ENCODE measurements around the gene TEN1. TPM values are rescaled to one million over a fixed set of nuclear protein-coding genes. Genes with fewer than 3 reads are reported as not detected.
A peak's percentile ranks its signal among the peaks of the same experiment; 100 is the strongest.

TEN1 gene
- total RNA-seq, 4 donors from 2014 or later: 18.7 to 137 (median 20.7) TPM

GRCh38 chr17:76034428-76035350 lies 55.6 kb downstream of the TEN1 start:
- no peaks in the 10 kb centered on the region for H3K27me3 ChIP-seq
- H3K36me3 ChIP-seq: peaks cover 0 to 6% (median 2%) of the 10 kb centered on the region in 4 donors
- peaks cover 10 to 23% (median 15%) of the 10 kb centered on the region in 4 donors for H3K4me1 ChIP-seq
- no peak overlapping the region for H3K4me3 ChIP-seq
- H3K9me3 ChIP-seq: no peaks in the 10 kb centered on the region
- DNase-seq: no peak
- intact Hi-C loops (cut with DNase I; ENCODE audit: low total_unique reads) (no loop called here), in situ Hi-C loops (cut with MboI; ENCODE audit: low pct_ligation_motif_present in 1 of 4, low pct_unique_long_range_greater_than_20kb in 1 of 4, low sequenced_read_pairs in 3 of 4) (no loop called here)
- peak overlapping the region; percentile 71 to 90 (median 80) for H3K27ac ChIP-seq
- TF ChIP-seq POLR2AphosphoS5 (IDR thresholded peaks at IDR 0.05): peak in 2 of 3 donors; percentile 75 to 78
- TF ChIP-seq EP300 (IDR thresholded peaks at IDR 0.05; ENCODE audit: low read depth): peak; percentile 20
- TF ChIP-seq POLR2A (IDR thresholded peaks at IDR 0.05): no peak
- WGBS, 2 donors (ENCODE audit: low coverage in 1 of 2): 78 to 86% methylated on average over 4 to 13 of the region's 13 CpGs

GRCh38 chr17:76036497-76037261 lies 57.6 kb downstream of the TEN1 start:
- H3K27ac ChIP-seq: peak overlapping the region; percentile 71 to 90 (median 80)
- peak; percentile 41 for DNase-seq

DNA sequence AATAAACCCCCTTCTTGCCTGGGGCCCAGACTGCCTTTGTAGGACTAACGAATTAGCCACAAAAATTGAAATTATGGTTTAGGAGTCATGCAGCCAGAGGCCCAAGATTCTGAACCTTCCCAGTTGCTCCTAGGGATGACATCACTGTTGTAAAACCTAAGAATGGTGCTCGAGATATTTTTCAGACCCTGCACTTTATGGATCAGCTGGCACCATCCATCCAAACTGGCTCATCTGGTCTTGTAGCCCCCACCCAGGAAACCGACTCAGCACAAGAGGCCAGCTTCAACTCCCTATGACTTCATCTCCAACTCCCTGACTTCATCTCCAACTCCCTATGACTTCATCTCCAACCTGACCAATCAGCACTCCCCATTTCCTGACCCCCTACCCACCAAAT lies 59.0 kb downstream of the TEN1 start:
- H3K4me1 ChIP-seq: peaks cover 0 to 16% (median 12%) of the 10 kb centered on the region in 4 donors
- no peaks in the 10 kb centered on the region for H3K9me3 ChIP-seq
- H3K4me3 ChIP-seq: no peak overlapping the region
- intact Hi-C loops (cut with DNase I; ENCODE audit: low total_unique reads): no loop called here
- DNase-seq: no peak
- TF ChIP-seq POLR2A (IDR thresholded peaks at IDR 0.05) (no peak), EP300 (IDR thresholded peaks at IDR 0.05; ENCODE audit: low read depth) (no peak), POLR2AphosphoS5 (IDR thresholded peaks at IDR 0.05) (no peak)
- TF ChIP-seq, protein P1, sequence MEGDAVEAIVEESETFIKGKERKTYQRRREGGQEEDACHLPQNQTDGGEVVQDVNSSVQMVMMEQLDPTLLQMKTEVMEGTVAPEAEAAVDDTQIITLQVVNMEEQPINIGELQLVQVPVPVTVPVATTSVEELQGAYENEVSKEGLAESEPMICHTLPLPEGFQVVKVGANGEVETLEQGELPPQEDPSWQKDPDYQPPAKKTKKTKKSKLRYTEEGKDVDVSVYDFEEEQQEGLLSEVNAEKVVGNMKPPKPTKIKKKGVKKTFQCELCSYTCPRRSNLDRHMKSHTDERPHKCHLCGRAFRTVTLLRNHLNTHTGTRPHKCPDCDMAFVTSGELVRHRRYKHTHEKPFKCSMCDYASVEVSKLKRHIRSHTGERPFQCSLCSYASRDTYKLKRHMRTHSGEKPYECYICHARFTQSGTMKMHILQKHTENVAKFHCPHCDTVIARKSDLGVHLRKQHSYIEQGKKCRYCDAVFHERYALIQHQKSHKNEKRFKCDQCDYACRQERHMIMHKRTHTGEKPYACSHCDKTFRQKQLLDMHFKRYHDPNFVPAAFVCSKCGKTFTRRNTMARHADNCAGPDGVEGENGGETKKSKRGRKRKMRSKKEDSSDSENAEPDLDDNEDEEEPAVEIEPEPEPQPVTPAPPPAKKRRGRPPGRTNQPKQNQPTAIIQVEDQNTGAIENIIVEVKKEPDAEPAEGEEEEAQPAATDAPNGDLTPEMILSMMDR (IDR thresholded peaks at IDR 0.05): no peak
- 62% methylated on average over 3 of the region's 3 CpGs; no CpG with 5 or more reads in 1 of the 2 donors for WGBS, 2 donors (ENCODE audit: low coverage in 1 of 2)
- H3K36me3 ChIP-seq: peaks cover 0 to 36% (median 14%) of the 10 kb centered on the region in 4 donors
- H3K27me3 ChIP-seq: no peaks in the 10 kb centered on the region
- peak overlapping the region; percentile 71 to 90 (median 80) for H3K27ac ChIP-seq
- in situ Hi-C loops (cut with MboI; ENCODE audit: low pct_ligation_motif_present in 1 of 4, low pct_unique_long_range_greater_than_20kb in 1 of 4, low sequenced_read_pairs in 3 of 4): no loop called here

More at GRCh38 chr17:76036497-76037261, 57.6 kb downstream of the TEN1 start:
- Histone ChIP-seq H3K9me3 (no peaks in the 10 kb centered on the region), H3K4me3 (no peak overlapping the region), H3K36me3 (peaks cover 0 to 23% (median 8%) of the 10 kb centered on the region in 4 donors), H3K27me3 (no peaks in the 10 kb centered on the region), H3K4me1 (peaks cover 6 to 17% (median 13%) of the 10 kb centered on the region in 4 donors)
- WGBS, 2 donors (ENCODE audit: low coverage in 1 of 2): 67 to 80% methylated on average over 1 to 21 of the region's 22 CpGs
- TF ChIP-seq, protein P1 (IDR thresholded peaks at IDR 0.05): no peak
- TF ChIP-seq EP300 (IDR thresholded peaks at IDR 0.05; ENCODE audit: low read depth) (peak; percentile 88), POLR2A (IDR thresholded peaks at IDR 0.05) (no peak), POLR2AphosphoS5 (IDR thresholded peaks at IDR 0.05) (peak; percentile 93 to 97 (median 93))
- intact Hi-C loops (cut with DNase I; ENCODE audit: low total_unique reads): no loop called here
- in situ Hi-C loops (cut with MboI; ENCODE audit: low pct_ligation_motif_present in 1 of 4, low pct_unique_long_range_greater_than_20kb in 1 of 4, low sequenced_read_pairs in 3 of 4): no loop called here

DNA sequence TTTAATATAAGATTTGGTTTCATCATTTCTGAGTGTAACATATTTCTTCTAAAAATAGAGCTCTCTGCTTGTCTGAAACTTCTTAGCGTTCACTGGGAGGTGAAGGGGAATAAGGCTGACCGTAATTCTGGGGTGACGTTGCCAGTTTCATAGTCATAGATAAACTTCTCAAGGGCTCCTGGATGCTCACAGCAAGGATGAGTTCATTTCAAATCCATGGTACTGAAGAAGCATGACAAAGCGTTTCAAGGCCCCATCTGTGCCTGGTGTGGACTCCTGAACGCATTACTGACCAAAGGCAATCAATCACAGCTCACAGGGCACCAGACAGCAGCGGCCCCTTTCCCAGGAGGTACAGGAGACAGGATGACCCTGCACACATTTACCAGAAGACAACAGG lies 60.1 kb downstream of the TEN1 start:
- DNase-seq: no peak
- 74% methylated on average over 6 of the region's 6 CpGs; no CpG with 5 or more reads in 1 of the 2 donors for WGBS, 2 donors (ENCODE audit: low coverage in 1 of 2)
- H3K27me3 ChIP-seq: no peaks in the 10 kb centered on the region
- H3K27ac ChIP-seq: peak overlapping the region; percentile 71 to 90 (median 80)
- H3K9me3 ChIP-seq: no peaks in the 10 kb centered on the region
- H3K4me1 ChIP-seq: peaks cover 0 to 16% (median 9%) of the 10 kb centered on the region in 4 donors
- no peak for TF ChIP-seq POLR2A (IDR thresholded peaks at IDR 0.05)
- peak in 2 of 3 donors; percentile 51 to 52 for TF ChIP-seq POLR2AphosphoS5 (IDR thresholded peaks at IDR 0.05)
- TF ChIP-seq, protein P1 (IDR thresholded peaks at IDR 0.05): no peak
- TF ChIP-seq EP300 (IDR thresholded peaks at IDR 0.05; ENCODE audit: low read depth): peak; percentile 2
- in situ Hi-C loops (cut with MboI; ENCODE audit: low pct_ligation_motif_present in 1 of 4, low pct_unique_long_range_greater_than_20kb in 1 of 4, low sequenced_read_pairs in 3 of 4) (no loop called here), intact Hi-C loops (cut with DNase I; ENCODE audit: low total_unique reads) (no loop called here)
- H3K36me3 ChIP-seq: peaks cover 0 to 47% (median 20%) of the 10 kb centered on the region in 4 donors
- H3K4me3 ChIP-seq: no peak overlapping the region
